GM19351 (cell line): ENCODE results near the gene RIF1.
"Not testable (repeated sequence)": the region's sequence is repeated elsewhere in the genome, so short reads cannot be mapped to it uniquely, and the experiment has no call there.

Experiments used
- ATAC-seq: cut with Tn5 transposase; IDR thresholded peaks from one replicate; pipeline ENCODE4 v1.9.1; 2021; ENCODE audit warnings: mild to moderate bottlenecking, moderate library complexity; ENCODE audit not compliant: unreplicated experiment

Gene RIF1

GRCh38 chr2:151408788-151409600, 708 bp upstream of the RIF1 start:
- ATAC-seq: no peak

- peak; percentile 33 for ATAC-seq
Measured at GRCh38 chr2:151410485-151410834, 758 bp downstream of the RIF1 start.

- no peak for ATAC-seq
Measured at GRCh38 chr2:151417650-151418049, 7.9 kb downstream of the RIF1 start.

- ATAC-seq: not testable (repeated sequence)
Measured at GRCh38 chr2:151421681-151422080, 12.0 kb downstream of the RIF1 start.

- peak; percentile 89 for ATAC-seq
Measured at GRCh38 chr2:151422917-151423439, 13.3 kb downstream of the RIF1 start.

- ATAC-seq: no peak
Measured at GRCh38 chr2:151423760-151424159, 14.1 kb downstream of the RIF1 start.

- ATAC-seq: peak; percentile 47
Measured at GRCh38 chr2:151437630-151438029, 27.9 kb downstream of the RIF1 start.

- no peak for ATAC-seq
Measured at GRCh38 chr2:151438506-151438905, 28.8 kb downstream of the RIF1 start.

- ATAC-seq: no peak
Measured at GRCh38 chr2:151439127-151439526, 29.4 kb downstream of the RIF1 start.

- ATAC-seq: no peak
Measured at GRCh38 chr2:151459358-151459757, 49.7 kb downstream of the RIF1 start.

- no peak for ATAC-seq
Measured at GRCh38 chr2:151465771-151466170, 56.1 kb downstream of the RIF1 start.

GRCh38 chr2:151470556-151470955, 60.9 kb downstream of the RIF1 start:
- no peak for ATAC-seq

- no peak for ATAC-seq
Measured at GRCh38 chr2:151472966-151473365, 63.3 kb downstream of the RIF1 start.

- ATAC-seq: no peak
Measured at GRCh38 chr2:151475071-151475470, 65.4 kb downstream of the RIF1 start.

GRCh38 chr2:151476287-151476686, 66.6 kb downstream of the RIF1 start:
- ATAC-seq: no peak

GRCh38 chr2:151478011-151478410, 68.3 kb downstream of the RIF1 start:
- ATAC-seq: no peak

- peak; percentile 49 for ATAC-seq
Measured at GRCh38 chr2:151481744-151482143, 72.0 kb downstream of the RIF1 start.

GRCh38 chr2:151482171-151482725, 72.5 kb downstream of the RIF1 start:
- no peak for ATAC-seq

- ATAC-seq: no peak
Measured at GRCh38 chr2:151483546-151483945, 73.8 kb downstream of the RIF1 start.

GRCh38 chr2:151484100-151484499, 74.4 kb downstream of the RIF1 start:
- no peak for ATAC-seq

GRCh38 chr2:151486053-151486452, 76.4 kb downstream of the RIF1 start:
- no peak for ATAC-seq

- no peak for ATAC-seq
Measured at GRCh38 chr2:151490276-151490675, 80.6 kb downstream of the RIF1 start.
